ENCODE results near the gene JMJD8. TPM values are rescaled to one million over a fixed set of nuclear protein-coding genes. Genes with fewer than 3 reads are reported as not detected.

The JMJD8 gene
- total RNA-seq, 4 donors from 2014 or later, result 22.8 to 81.8 (median 41.0) TPM

DNA sequence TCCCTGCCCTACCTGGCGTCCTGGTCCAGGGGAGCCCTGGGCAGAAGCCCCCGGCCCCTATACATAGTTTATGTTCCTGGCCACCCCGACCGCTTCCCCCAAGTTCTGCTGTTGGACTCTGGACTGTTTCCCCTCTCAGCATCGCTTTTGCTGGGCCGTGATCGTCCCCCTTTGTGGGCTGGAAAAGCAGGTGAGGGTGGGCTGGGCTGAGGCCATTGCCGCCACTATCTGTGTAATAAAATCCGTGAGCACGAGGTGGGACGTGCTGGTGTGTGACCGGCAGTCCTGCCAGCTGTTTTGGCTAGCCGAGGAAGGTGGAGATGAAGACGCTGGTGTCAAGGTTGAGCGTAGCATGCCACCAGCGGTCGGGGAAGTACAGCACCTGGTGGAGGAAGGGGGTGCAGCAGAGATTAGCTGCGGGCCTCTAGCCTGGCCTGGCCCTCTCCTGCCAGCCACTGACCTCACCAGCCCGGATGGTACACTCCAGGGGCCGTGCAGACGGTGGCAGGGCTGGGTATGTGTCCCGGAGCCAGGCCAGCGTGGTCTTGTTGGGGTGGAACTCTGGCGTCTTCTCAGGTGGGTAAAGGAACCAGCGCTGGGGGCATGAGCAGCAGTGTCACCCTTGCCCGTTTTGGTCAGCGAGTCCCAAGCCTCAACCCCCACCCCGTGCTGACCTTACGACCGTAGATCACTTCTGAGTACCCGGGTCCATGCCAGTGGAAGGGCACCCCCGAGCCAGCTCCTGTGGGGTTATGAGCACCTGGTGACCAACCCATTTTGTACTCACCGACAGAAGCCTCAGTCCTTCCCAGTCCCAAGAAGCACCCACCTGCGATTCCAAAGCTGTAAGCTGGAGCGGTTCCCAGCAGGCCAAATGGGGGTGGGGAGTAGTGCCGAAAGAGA is 1.4 kb downstream of the JMJD8 start:
- intact Hi-C loops (cut with DNase I; ENCODE audit: low total_unique reads), result loop anchor here (10.0 kb wide), 1 partner anchor 622 kb away; the partner anchor contains the start of gene UBE2I
- Histone ChIP-seq H3K4me1 (peaks cover 27 to 49% of the 10 kb centered on the region in 2 donors), H3K9me3 (no peaks in the 10 kb centered on the region), H3K27ac (peak overlapping the region in 2 of 4 donors; percentile 73 to 100), H3K4me3 (peak overlapping the region in 1 of 4 donors; percentile 86), H3K36me3 (peaks cover 0 to 33% of the 10 kb centered on the region in 2 donors), H3K27me3 (no peaks in the 10 kb centered on the region)
- in situ Hi-C loops (cut with MboI; ENCODE audit: low sequenced_read_pairs in 4 of 4), result no loop called here
- ATAC-seq, result no peak
- TF ChIP-seq POLR2A (IDR thresholded peaks at IDR 0.05) (no peak), CTCF (IDR thresholded peaks at IDR 0.05 in 4 of 5, conservative IDR thresholded peaks at IDR 0.05 in 1 of 5) (no peak)
- DNase-seq, result peak in 1 of 2 donors; percentile 27

- Histone ChIP-seq H3K4me1 (peaks cover 27 to 49% of the 10 kb centered on the region in 2 donors), H3K27me3 (no peaks in the 10 kb centered on the region), H3K36me3 (peaks cover 0 to 29% of the 10 kb centered on the region in 2 donors), H3K4me3 (peak overlapping the region in 3 of 4 donors; percentile 65 to 82 (median 76)), H3K9me3 (no peaks in the 10 kb centered on the region), H3K27ac (peak overlapping the region; percentile 89 to 100 (median 98))
- ATAC-seq (no peak), DNase-seq (peak in 1 of 2 donors; percentile 36)
- in situ Hi-C loops (cut with MboI; ENCODE audit: low sequenced_read_pairs in 4 of 4) (no loop called here), intact Hi-C loops (cut with DNase I; ENCODE audit: low total_unique reads) (loop anchor here (10.0 kb wide), 1 partner anchor 623 kb away; the partner anchor contains the start of gene UBE2I)
- TF ChIP-seq POLR2A (IDR thresholded peaks at IDR 0.05) (no peak), CTCF (IDR thresholded peaks at IDR 0.05 in 4 of 5, conservative IDR thresholded peaks at IDR 0.05 in 1 of 5) (no peak)
Observed at GRCh38 chr16:681746-682427, 2.2 kb downstream of the JMJD8 start.

DNA sequence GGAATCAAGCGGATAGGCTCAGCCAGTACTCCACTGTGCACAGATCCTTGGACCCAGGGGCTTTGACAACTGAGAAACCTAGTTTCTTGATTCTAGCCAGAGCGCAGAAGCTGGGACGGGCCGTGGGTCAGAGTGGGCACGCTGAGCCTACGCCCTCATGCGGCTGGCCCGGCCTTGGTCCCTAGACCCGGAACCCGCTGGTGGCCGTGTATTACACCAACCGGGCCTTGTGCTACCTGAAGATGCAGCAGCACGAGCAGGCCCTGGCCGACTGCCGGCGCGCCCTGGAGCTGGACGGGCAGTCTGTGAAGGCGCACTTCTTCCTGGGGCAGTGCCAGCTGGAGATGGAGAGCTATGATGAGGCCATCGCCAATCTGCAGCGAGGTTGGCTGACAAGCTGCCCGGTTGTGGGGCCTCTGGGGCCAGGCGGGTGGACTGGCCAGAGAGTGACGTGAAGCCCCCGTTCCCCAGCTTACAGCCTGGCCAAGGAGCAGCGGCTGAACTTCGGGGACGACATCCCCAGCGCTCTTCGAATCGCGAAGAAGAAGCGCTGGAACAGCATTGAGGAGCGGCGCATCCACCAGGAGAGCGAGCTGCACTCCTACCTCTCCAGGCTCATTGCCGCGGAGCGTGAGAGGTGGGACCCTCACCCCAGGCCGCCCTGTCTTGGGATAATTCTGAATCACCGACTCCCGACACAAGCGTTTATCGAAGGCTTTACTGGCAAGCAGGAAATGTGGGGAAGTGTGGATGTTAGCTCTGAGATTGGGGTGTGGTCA is 3.0 kb downstream of the JMJD8 start:
- no peaks in the 10 kb centered on the region for H3K9me3 ChIP-seq
- no peak for TF ChIP-seq CTCF (IDR thresholded peaks at IDR 0.05 in 4 of 5, conservative IDR thresholded peaks at IDR 0.05 in 1 of 5)
- TF ChIP-seq POLR2A (IDR thresholded peaks at IDR 0.05), result no peak
- H3K27me3 ChIP-seq, result no peaks in the 10 kb centered on the region
- peak overlapping the region; percentile 65 to 88 (median 79) for H3K4me3 ChIP-seq
- H3K36me3 ChIP-seq, result peaks cover 0 to 26% of the 10 kb centered on the region in 2 donors
- DNase-seq, result peak; percentile 48 to 79
- H3K27ac ChIP-seq, result peak overlapping the region; percentile 89 to 100 (median 98)
- ATAC-seq, result peak in 1 of 2 donors; percentile 7
- H3K4me1 ChIP-seq, result peaks cover 27 to 49% of the 10 kb centered on the region in 2 donors
- intact Hi-C loops (cut with DNase I; ENCODE audit: low total_unique reads) (loop anchor here (10.0 kb wide), 1 partner anchor 624 kb away; the partner anchor contains the start of gene UBE2I), in situ Hi-C loops (cut with MboI; ENCODE audit: low sequenced_read_pairs in 4 of 4) (no loop called here)

GRCh38 chr16:680625-680945 is 3.5 kb downstream of the JMJD8 start:
- intact Hi-C loops (cut with DNase I; ENCODE audit: low total_unique reads), result loop anchor here (10.0 kb wide), 1 partner anchor 624 kb away; the partner anchor contains the start of gene UBE2I
- peak overlapping the region; percentile 89 to 100 (median 98) for H3K27ac ChIP-seq
- in situ Hi-C loops (cut with MboI; ENCODE audit: low sequenced_read_pairs in 4 of 4), result no loop called here
- H3K4me1 ChIP-seq, result peaks cover 27 to 49% of the 10 kb centered on the region in 2 donors
- TF ChIP-seq POLR2A (IDR thresholded peaks at IDR 0.05) (peak in 1 of 2 donors; percentile 3), CTCF (IDR thresholded peaks at IDR 0.05 in 4 of 5, conservative IDR thresholded peaks at IDR 0.05 in 1 of 5) (no peak)
- no peaks in the 10 kb centered on the region for H3K27me3 ChIP-seq
- H3K4me3 ChIP-seq, result peak overlapping the region; percentile 65 to 88 (median 79)
- ATAC-seq, result peak; percentile 4
- DNase-seq, result peak in 1 of 2 donors; percentile 12
- H3K36me3 ChIP-seq, result peaks cover 0 to 26% of the 10 kb centered on the region in 2 donors
- H3K9me3 ChIP-seq, result no peaks in the 10 kb centered on the region
